Measurements from ENCODE around the gene STARD4. TPM values are rescaled to one million over a fixed set of nuclear protein-coding genes. Genes with fewer than 3 reads are reported as not detected.

The STARD4 gene
- total RNA-seq, 1 donor from 2014 or later = 65.8 TPM

GRCh38 chr5:111528056-111528455 is 15.7 kb upstream of the STARD4 start:
- no peaks in the 10 kb centered on the region for H3K36me3 Mint-ChIP-seq
- no peak overlapping the region for H3K4me3 Mint-ChIP-seq
- H3K4me1 Mint-ChIP-seq = peaks cover 13% of the 10 kb centered on the region
- no peaks in the 10 kb centered on the region for H3K27me3 Mint-ChIP-seq (ENCODE audit: low read depth)
- no peak overlapping the region for H3K27ac Mint-ChIP-seq
- no peak for DNase-seq (ENCODE audit: low spot score in 2 of 2, unreplicated experiment in 2 of 2)
- H3K9me3 Mint-ChIP-seq = no peaks in the 10 kb centered on the region
- no peak for TF ChIP-seq CTCF (IDR thresholded peaks at IDR 0.05; ENCODE audit: unreplicated experiment)

- peaks cover 11% of the 10 kb centered on the region for H3K4me1 Mint-ChIP-seq
- H3K27me3 Mint-ChIP-seq (ENCODE audit: low read depth) = no peaks in the 10 kb centered on the region
- no peaks in the 10 kb centered on the region for H3K9me3 Mint-ChIP-seq
- H3K27ac Mint-ChIP-seq = no peak overlapping the region
- TF ChIP-seq CTCF (IDR thresholded peaks at IDR 0.05; ENCODE audit: unreplicated experiment) = no peak
- H3K36me3 Mint-ChIP-seq = no peaks in the 10 kb centered on the region
- no peak for DNase-seq (ENCODE audit: low spot score in 2 of 2, unreplicated experiment in 2 of 2)
- no peak overlapping the region for H3K4me3 Mint-ChIP-seq
These were observed 8.6 kb upstream of the STARD4 start for GRCh38 chr5:111520908-111521307.

- Mint-ChIP-seq H3K9me3 (no peaks in the 10 kb centered on the region), H3K4me3 (no peak overlapping the region), H3K27ac (peak overlapping the region; percentile 37), H3K27me3 (ENCODE audit: low read depth) (no peaks in the 10 kb centered on the region), H3K36me3 (no peaks in the 10 kb centered on the region), H3K4me1 (peaks cover 22% of the 10 kb centered on the region)
- TF ChIP-seq CTCF (IDR thresholded peaks at IDR 0.05; ENCODE audit: unreplicated experiment) = no peak
- DNase-seq (ENCODE audit: low spot score in 2 of 2, unreplicated experiment in 2 of 2) = no peak
These were observed 6.4 kb upstream of the STARD4 start for GRCh38 chr5:111518777-111519176.

GRCh38 chr5:111517853-111518501 is 5.6 kb upstream of the STARD4 start:
- peak overlapping the region; percentile 43 for H3K27ac Mint-ChIP-seq
- no peaks in the 10 kb centered on the region for H3K27me3 Mint-ChIP-seq (ENCODE audit: low read depth)
- H3K9me3 Mint-ChIP-seq = no peaks in the 10 kb centered on the region
- TF ChIP-seq CTCF (IDR thresholded peaks at IDR 0.05; ENCODE audit: unreplicated experiment) = no peak
- H3K4me1 Mint-ChIP-seq = peaks cover 28% of the 10 kb centered on the region
- no peaks in the 10 kb centered on the region for H3K36me3 Mint-ChIP-seq
- H3K4me3 Mint-ChIP-seq = no peak overlapping the region
- DNase-seq (ENCODE audit: low spot score in 2 of 2, unreplicated experiment in 2 of 2) = no peak

GRCh38 chr5:111514087-111514486 is 1.8 kb upstream of the STARD4 start:
- Mint-ChIP-seq H3K36me3 (no peaks in the 10 kb centered on the region), H3K4me3 (peak overlapping the region; percentile 8), H3K27ac (peak overlapping the region; percentile 60), H3K27me3 (ENCODE audit: low read depth) (no peaks in the 10 kb centered on the region), H3K4me1 (peaks cover 52% of the 10 kb centered on the region), H3K9me3 (no peaks in the 10 kb centered on the region)
- no peak for DNase-seq (ENCODE audit: low spot score in 2 of 2, unreplicated experiment in 2 of 2)
- no peak for TF ChIP-seq CTCF (IDR thresholded peaks at IDR 0.05; ENCODE audit: unreplicated experiment)

- H3K36me3 Mint-ChIP-seq = no peaks in the 10 kb centered on the region
- no peaks in the 10 kb centered on the region for H3K9me3 Mint-ChIP-seq
- DNase-seq (ENCODE audit: low spot score in 2 of 2, unreplicated experiment in 2 of 2) = no peak
- H3K4me1 Mint-ChIP-seq = peaks cover 49% of the 10 kb centered on the region
- H3K4me3 Mint-ChIP-seq = peak overlapping the region; percentile 95
- no peak for TF ChIP-seq CTCF (IDR thresholded peaks at IDR 0.05; ENCODE audit: unreplicated experiment)
- peak overlapping the region; percentile 99 for H3K27ac Mint-ChIP-seq
- no peaks in the 10 kb centered on the region for H3K27me3 Mint-ChIP-seq (ENCODE audit: low read depth)
These were observed 791 bp upstream of the STARD4 start for GRCh38 chr5:111513131-111513520.

Data from mesothelial cell of epicardium (in vitro differentiated cells).